H1 (cell line): ENCODE measurements around the gene PPP2R2C. TPM values are rescaled to one million over a fixed set of nuclear protein-coding genes. Genes with fewer than 3 reads are reported as not detected.

Experiments
- CTCF ChIA-PET: fragments of 300-600 bp; sonication (Branson Sonifier 250); formaldehyde crosslinking; loops from one replicate; lab custom pipeline; 2021; ENCODE audit not compliant: partially characterized antibody; lab: Charles Lee
- POLR2A ChIA-PET: fragments of 300-600 bp; sonication (Branson Sonifier 250); formaldehyde crosslinking; loops from one replicate; lab custom pipeline; 2021; ENCODE audit warnings: inconsistent platforms; ENCODE audit not compliant: partially characterized antibody; lab: Charles Lee
- DNase-seq, 2 experiments: peaks; one replicate each; pipeline versions ENCODE4 v3.0.0 to v3.0.0-alpha.2; 2010 to 2022; ENCODE audit warnings: low spot score in 2 of 2, low read depth in 1 of 2, mixed read lengths in 1 of 2
- FAIRE-seq: peaks from 2 replicates; lab custom pipeline; 2011; peaks lifted over from hg19 to GRCh38; lab: Jason Lieb, UNC
- H2AFZ ChIP-seq: 2 replicates; pipeline ENCODE4 v1.8.1; 2012; ENCODE audit warnings: low read length, inconsistent platforms
- H2AK5ac ChIP-seq: 2 replicates; pipeline ENCODE4 v1.6.1; 2013; ENCODE audit warnings: low read depth, low read length
- H2BK120ac ChIP-seq: replicated peaks from 2 replicates; pipeline ENCODE3; 2013; ENCODE audit warnings: low read depth, low read length, inconsistent platforms
- H2BK12ac ChIP-seq: 2 replicates; pipeline ENCODE4 v1.6.1; 2013; ENCODE audit warnings: low read depth, low read length
- H2BK15ac ChIP-seq: 2 replicates; pipeline ENCODE4 v1.6.1; 2013; ENCODE audit warnings: low read length
- H2BK20ac ChIP-seq: 2 replicates; pipeline ENCODE4 v1.6.1; 2013; ENCODE audit warnings: low read length
- H2BK5ac ChIP-seq: 2 replicates; pipeline ENCODE4 v1.6.1; 2013; ENCODE audit warnings: low read depth, low read length
- H3K14ac ChIP-seq: 2 replicates; pipeline ENCODE4 v1.6.1; 2013; ENCODE audit warnings: inconsistent platforms; ENCODE audit not compliant: insufficient read length
- H3K18ac ChIP-seq: 2 replicates; pipeline ENCODE4 v1.6.1; 2013; ENCODE audit warnings: low read length; ENCODE audit errors: extremely low read depth
- H3K23ac ChIP-seq: 2 replicates; pipeline ENCODE4 v1.6.1; 2013; ENCODE audit warnings: inconsistent platforms; ENCODE audit not compliant: insufficient read length
- H3K23me2 ChIP-seq: 2 replicates; pipeline ENCODE4 v1.6.1; 2013; ENCODE audit warnings: low read depth, low read length
- H3K27ac ChIP-seq: 2 replicates; pipeline ENCODE4 v1.6.1; 2011; ENCODE audit warnings: low read depth, low read length, inconsistent platforms
- H3K27me3 ChIP-seq, 4 experiments: replicated peaks in 1 of 4; 1 replicate in 1 of 4; 2 replicates in 3 of 4; pipeline versions ENCODE4 v1.6.1 to v1.8.1; 2011 to 2013; ENCODE audit warnings: low read length in 3 of 4, mild to moderate bottlenecking in 3 of 4, inconsistent platforms in 2 of 4, mixed read lengths in 2 of 4, moderate library complexity in 1 of 4; ENCODE audit not compliant: control insufficient read depth in 3 of 4, insufficient read depth in 3 of 4; ENCODE audit errors: extremely low read depth in 1 of 4
- H3K36me3 ChIP-seq, 4 experiments: 2 replicates each; pipeline versions ENCODE4 v1.6.1 to v1.8.1; 2011 to 2013; ENCODE audit warnings: mild to moderate bottlenecking in 4 of 4, low read length in 3 of 4, moderate library complexity in 2 of 4, control low read depth in 1 of 4, inconsistent platforms in 1 of 4; ENCODE audit not compliant: insufficient read depth in 4 of 4, control insufficient read depth in 2 of 4
- H3K4ac ChIP-seq: replicated peaks from 2 replicates; pipeline ENCODE3; 2013; ENCODE audit warnings: low read length, low read depth, mixed read lengths, inconsistent platforms; ENCODE audit not compliant: insufficient read length
- H3K4me1 ChIP-seq, 4 experiments: replicated peaks in 1 of 4; 1 replicate in 1 of 4; 2 replicates in 3 of 4; pipeline versions ENCODE4 v1.6.1 to v1.8.1; 2011 to 2013; ENCODE audit warnings: low read length in 3 of 4, inconsistent platforms in 2 of 4, mixed read lengths in 1 of 4; ENCODE audit not compliant: insufficient read depth in 4 of 4, control insufficient read depth in 3 of 4
- H3K4me2 ChIP-seq, 2 experiments: 2 replicates each; pipeline versions ENCODE4 v1.6.1 to v1.8.1; 2011 to 2013; ENCODE audit warnings: low read depth in 2 of 2, low read length in 2 of 2, control low read depth in 1 of 2, inconsistent platforms in 1 of 2, mild to moderate bottlenecking in 1 of 2; ENCODE audit not compliant: insufficient read depth in 1 of 2
- H3K4me3 ChIP-seq, 4 experiments: fragments of 200-600, 300-600 bp in 1 of 4; sonication (generic), shearing (Covaris generic), sonication (Bioruptor Twin) in 1 of 4; 2 replicates each; pipeline versions ENCODE4 v1.5.1 to v1.8.1; 2011 to 2016; ENCODE audit warnings: low read length in 4 of 4, low read depth in 3 of 4, control low read depth in 2 of 4, inconsistent platforms in 2 of 4, mild to moderate bottlenecking in 2 of 4, mixed read lengths in 1 of 4, moderate library complexity in 1 of 4; ENCODE audit not compliant: insufficient read depth in 2 of 4; ENCODE audit errors: extremely low read depth in 1 of 4
- H3K56ac ChIP-seq: replicated peaks from 2 replicates; pipeline ENCODE3; 2013; ENCODE audit warnings: low read depth, mild to moderate bottlenecking, mixed read lengths, low read length, inconsistent platforms; ENCODE audit not compliant: insufficient read length
- H3K79me1 ChIP-seq: 2 replicates; pipeline ENCODE4 v1.6.1; 2013; ENCODE audit warnings: low read depth, low read length, control low read depth
- H3K79me2 ChIP-seq, 2 experiments: 2 replicates each; pipeline versions ENCODE4 v1.6.1 to v1.8.1; 2012 to 2013; ENCODE audit warnings: low read length in 2 of 2, mild to moderate bottlenecking in 2 of 2, inconsistent platforms in 1 of 2; ENCODE audit not compliant: insufficient read depth in 2 of 2, control insufficient read depth in 1 of 2
- H3K9ac ChIP-seq, 4 experiments: replicated peaks in 1 of 4; 1 replicate in 1 of 4; 2 replicates in 3 of 4; pipeline versions ENCODE4 v1.6.1 to v1.8.1; 2011 to 2013; ENCODE audit warnings: low read depth in 3 of 4, low read length in 3 of 4, control low read depth in 2 of 4, mild to moderate bottlenecking in 2 of 4, moderate library complexity in 2 of 4, inconsistent platforms in 1 of 4; ENCODE audit errors: extremely low read depth in 1 of 4
- H3K9me3 ChIP-seq, 2 experiments: 2 replicates each; pipeline versions ENCODE4 v1.6.1 to v1.8.1; 2012 to 2013; ENCODE audit warnings: mild to moderate bottlenecking in 2 of 2, moderate library complexity in 2 of 2, control low read depth in 1 of 2, inconsistent platforms in 1 of 2, low read depth in 1 of 2, low read length in 1 of 2, mixed read lengths in 1 of 2; ENCODE audit not compliant: insufficient read depth in 2 of 2
- H4K20me1 ChIP-seq, 2 experiments: replicated peaks in 1 of 2; 2 replicates each; pipeline versions ENCODE3 to v1.8.1; 2011 to 2013; ENCODE audit warnings: inconsistent platforms in 2 of 2, low read length in 2 of 2, mild to moderate bottlenecking in 1 of 2; ENCODE audit not compliant: insufficient read depth in 2 of 2, control insufficient read depth in 1 of 2
- H4K5ac ChIP-seq: 2 replicates; pipeline ENCODE4 v1.6.1; 2013; ENCODE audit warnings: low read length, low read depth, mixed read lengths, inconsistent platforms; ENCODE audit not compliant: insufficient read length
- H4K8ac ChIP-seq: 2 replicates; pipeline ENCODE4 v1.8.0; 2013; ENCODE audit warnings: mild to moderate bottlenecking, moderate library complexity, low read length, inconsistent platforms; ENCODE audit not compliant: insufficient read depth; ENCODE audit errors: extremely low read depth
- H4K91ac ChIP-seq: replicated peaks from 2 replicates; pipeline ENCODE3; 2013; ENCODE audit warnings: low read length, mixed read lengths, inconsistent platforms; ENCODE audit not compliant: insufficient read length
- ASH2L ChIP-seq: fragments of 200-600, 300-600 bp; sonication (generic); IDR thresholded peaks from one replicate; pipeline ENCODE4 v1.7.1; 2017; ENCODE audit warnings: low read length
- CBX5 ChIP-seq: fragments of 300-800, 300-1000 bp; sonication (generic); IDR thresholded peaks from 2 replicates; pipeline ENCODE4 v1.7.1; 2016; ENCODE audit warnings: antibody characterized with exemption, low read length, low read depth
- EZH2 ChIP-seq: fragments of 200-600 bp; sonication (generic); IDR thresholded peaks from 2 replicates; pipeline ENCODE4 v1.7.1; 2012; ENCODE audit warnings: low read depth, mild to moderate bottlenecking, moderate library complexity, low read length, inconsistent platforms; ENCODE audit not compliant: severe bottlenecking
- JUND ChIP-seq: IDR thresholded peaks from 2 replicates; pipeline ENCODE4 v1.6.1; 2011; ENCODE audit warnings: mild to moderate bottlenecking, improper control_type of control experiment, low read length
- NRF1 ChIP-seq: IDR thresholded peaks from 2 replicates; pipeline ENCODE4 v1.6.1; 2011; ENCODE audit warnings: mild to moderate bottlenecking, low read depth, low read length, improper control_type of control experiment
- RAD21 ChIP-seq, 2 experiments: IDR thresholded peaks in 1 of 2; conservative IDR thresholded peaks in 1 of 2; 2 replicates each; pipeline ENCODE4 v1.6.1; 2011; ENCODE audit warnings: low read depth in 2 of 2, low read length in 2 of 2, improper control_type of control experiment in 1 of 2, inconsistent platforms in 1 of 2, mild to moderate bottlenecking in 1 of 2, moderate library complexity in 1 of 2
- WGBS, 2 experiments: shearing (Covaris generic) in 1 of 2; methylation state at CpG; one replicate each; pipeline versions ENCODE4 v1.1.6 to v1.1.7; 2013 to 2015; ENCODE audit warnings: low lambda C conversion rate in 2 of 2, mixed read lengths in 2 of 2, inconsistent platforms in 1 of 2, low coverage in 1 of 2, missing lambda C conversion rate in 1 of 2; ENCODE audit not compliant: insufficient replicate concordance in 2 of 2, insufficient coverage in 1 of 2, insufficient read length in 1 of 2; ENCODE audit errors: extremely low coverage in 1 of 2, missing lambda C conversion rate in 1 of 2; 5-methylcytosine and 5-hydroxymethylcytosine counted together
- polyA plus RNA-seq, 7 experiments: library from polyadenylated mRNA; depleted of rRNA in 3 of 7; stranded (reverse) in 5 of 7; unstranded in 2 of 7; fragments of >200 nt in 5 of 7; fragments of 200-250 nt in 2 of 7; gene quantifications; 1 replicate in 5 of 7; 2 replicates in 1 of 7; 4 replicates in 1 of 7; pipeline versions ENCODE4 v1.2.1 to v1.2.3, GENCODE V29; 2011 to 2013; ENCODE audit warnings: missing spikeins in 2 of 7, mixed read lengths in 2 of 7
- total RNA-seq: library from RNA; stranded (reverse); fragmentation: NEBNext Ultra II Directional; extraction: Animal tissue kit (Norgen Biotek cat#: 25700); gene quantifications from 2 replicates; pipeline ENCODE4 v1.2.1, GENCODE V29; 2021
- TF ChIP-seq, protein P1 (sequence below): IDR thresholded peaks from 2 replicates; pipeline ENCODE4 v1.6.1; 2012; ENCODE audit warnings: inconsistent platforms

The PPP2R2C gene
- total and polyA plus RNA-seq, 2 of the 8 experiments (the other 6 are each of a cell fraction or from before 2014, with no cell fraction given) = 6.4 TPM

GRCh38 chr4:6419452-6420028 is 52.9 kb downstream of the PPP2R2C start:
- no peak overlapping the region for H2BK5ac ChIP-seq
- no peaks in the 10 kb centered on the region for H3K27me3 ChIP-seq
- POLR2A ChIA-PET = no interaction called here
- no peak overlapping the region for H3K4ac ChIP-seq
- H2BK12ac ChIP-seq = no peak overlapping the region
- H3K9me3 ChIP-seq = no peaks in the 10 kb centered on the region
- no peak overlapping the region for H3K23ac ChIP-seq
- H4K20me1 ChIP-seq = peaks cover 0 to 3% of the 10 kb centered on the region in 2 experiments
- H3K23me2 ChIP-seq = no peaks in the 10 kb centered on the region; the same call in 1 of the 2 replicates
- H2BK20ac ChIP-seq = no peak overlapping the region
- no peak overlapping the region for H3K4me2 ChIP-seq
- 86% methylated on average over 6 of the region's 6 CpGs; no CpG with 5 or more reads in 1 of the 2 experiments for WGBS, 2 experiments
- TF ChIP-seq, protein P1, sequence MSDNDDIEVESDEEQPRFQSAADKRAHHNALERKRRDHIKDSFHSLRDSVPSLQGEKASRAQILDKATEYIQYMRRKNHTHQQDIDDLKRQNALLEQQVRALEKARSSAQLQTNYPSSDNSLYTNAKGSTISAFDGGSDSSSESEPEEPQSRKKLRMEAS = no peak
- TF ChIP-seq CBX5 = no peak
- TF ChIP-seq ASH2L = no peak
- no peak for TF ChIP-seq NRF1
- no peak for TF ChIP-seq EZH2
- no peak for TF ChIP-seq RAD21 (IDR thresholded peaks at IDR 0.05 in 1 of 2, conservative IDR thresholded peaks at IDR 0.05 in 1 of 2; ENCODE audit: low read depth in 2 of 2, low read length in 2 of 2)
- no peak for TF ChIP-seq JUND
- H3K27ac ChIP-seq = no peak overlapping the region
- H3K36me3 ChIP-seq = no peaks in the 10 kb centered on the region
- no peak overlapping the region for H2BK120ac ChIP-seq
- H3K18ac ChIP-seq = no peak overlapping the region
- peaks cover 0 to 22% (median 17%) of the 10 kb centered on the region in 4 experiments; a peak in 6 of 7 replicates for H3K4me1 ChIP-seq
- H3K79me1 ChIP-seq = no peaks in the 10 kb centered on the region
- no peak overlapping the region for H3K4me3 ChIP-seq
- H4K91ac ChIP-seq = no peak overlapping the region
- no peak overlapping the region for H2BK15ac ChIP-seq
- H3K56ac ChIP-seq = no peak overlapping the region
- FAIRE-seq (no peak), DNase-seq (no peak)
- H2AK5ac ChIP-seq = no peak overlapping the region
- no peak overlapping the region for H3K9ac ChIP-seq
- H4K5ac ChIP-seq = no peak overlapping the region
- no peak overlapping the region; the same call in 1 of the 2 replicates for H4K8ac ChIP-seq
- CTCF ChIA-PET = interaction anchor here (0.9 to 1.9 kb wide), 3 partner anchors 9 to 87 kb away, joined by 3 to 5 read pairs (median 5); no protein-coding TSS in a partner anchor
- no peaks in the 10 kb centered on the region for H3K79me2 ChIP-seq
- no peak overlapping the region for H2AFZ ChIP-seq
- H3K14ac ChIP-seq = no peak overlapping the region
